GM18507 (cell line): ENCODE measurements around the gene C1orf21.
"Not testable (repeated sequence)": the region's sequence is repeated elsewhere in the genome, so short reads cannot be mapped to it uniquely, and the experiment has no call there.

ENCODE experiments used
- DNase-seq: peaks from one replicate; pipeline ENCODE4 v3.0.0; 2011; ENCODE audit warnings: low read depth; ENCODE audit not compliant: insufficient read length; ENCODE audit errors: extremely low spot score
- FAIRE-seq: peaks from 2 replicates; lab custom pipeline; 2011; peaks lifted over from hg19 to GRCh38; lab: Jason Lieb, UNC

Gene C1orf21

GRCh38 chr1:184386312-184387068 is at the start of gene C1orf21:
Gene C1orf21, plus strand, starts transcription at chr1:184387029. Its CDS starts 90,481 bp downstream, at chr1:184477510.
- FAIRE-seq (no peak), DNase-seq (peak; percentile 15)

- not testable (repeated sequence) for FAIRE-seq, DNase-seq
Observed at GRCh38 chr1:184337865-184338264, 49.0 kb upstream of the C1orf21 start.

DNA sequence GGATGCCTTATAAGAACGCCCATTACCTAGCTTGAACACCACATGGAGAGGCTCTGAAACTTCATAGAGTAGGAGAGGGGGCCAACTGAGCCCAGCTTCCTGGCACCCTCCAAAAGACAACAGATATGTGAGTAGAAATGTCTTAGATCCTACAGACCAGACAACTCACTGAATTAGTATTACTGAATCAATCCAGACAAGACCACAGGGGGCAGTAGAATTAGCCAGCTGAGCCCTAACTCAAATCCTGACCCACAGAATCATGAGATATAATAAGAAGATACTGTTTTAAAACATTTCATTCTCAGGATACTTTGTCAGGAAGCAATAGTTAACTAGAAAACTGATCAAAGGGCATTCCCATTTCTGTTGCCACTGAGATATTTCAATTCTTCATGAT is 45.8 kb upstream of the C1orf21 start:
- no peak for DNase-seq
- FAIRE-seq, result no peak

GRCh38 chr1:184350573-184350972 is 36.3 kb upstream of the C1orf21 start:
- DNase-seq (no peak), FAIRE-seq (no peak)

GRCh38 chr1:184351416-184351975 is 35.3 kb upstream of the C1orf21 start:
- FAIRE-seq (no peak), DNase-seq (no peak)

- DNase-seq (no peak), FAIRE-seq (no peak)
Observed at GRCh38 chr1:184352776-184353175, 34.1 kb upstream of the C1orf21 start.

- no peak for FAIRE-seq
Observed at GRCh38 chr1:184354719-184355118, 32.1 kb upstream of the C1orf21 start.

GRCh38 chr1:184356891-184357290 is 29.9 kb upstream of the C1orf21 start:
- no peak for DNase-seq
- FAIRE-seq, result no peak

More at GRCh38 chr1:184354719-184355118, 32.1 kb upstream of the C1orf21 start:
- DNase-seq, result no peak

- FAIRE-seq (no peak), DNase-seq (no peak)
Observed at GRCh38 chr1:184358256-184358655, 28.6 kb upstream of the C1orf21 start.

- DNase-seq (no peak), FAIRE-seq (no peak)
Observed at GRCh38 chr1:184359909-184360308, 26.9 kb upstream of the C1orf21 start.

DNA sequence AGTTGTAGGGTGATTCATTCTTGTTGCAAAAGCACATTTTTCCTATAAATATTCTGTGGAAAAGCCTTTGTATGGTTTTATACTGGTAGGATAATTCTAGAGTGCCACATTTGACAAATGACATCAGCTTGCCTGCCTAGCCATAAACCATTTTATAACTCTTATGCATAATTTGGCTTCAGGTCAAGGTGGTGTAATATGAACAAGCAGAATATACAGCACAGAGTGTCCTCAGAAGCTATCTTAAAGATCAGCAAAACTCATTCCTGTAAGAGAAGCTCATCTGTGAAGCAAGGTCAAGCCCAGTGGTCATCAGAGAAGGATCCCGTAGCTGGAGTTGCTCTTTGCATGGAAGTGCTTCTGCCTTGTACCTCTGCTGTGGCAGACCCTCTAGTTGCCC is 24.0 kb upstream of the C1orf21 start:
- no peak for DNase-seq
- FAIRE-seq, result no peak

- DNase-seq, result no peak
- FAIRE-seq, result no peak
Observed at GRCh38 chr1:184365699-184366098, 21.1 kb upstream of the C1orf21 start.

DNA sequence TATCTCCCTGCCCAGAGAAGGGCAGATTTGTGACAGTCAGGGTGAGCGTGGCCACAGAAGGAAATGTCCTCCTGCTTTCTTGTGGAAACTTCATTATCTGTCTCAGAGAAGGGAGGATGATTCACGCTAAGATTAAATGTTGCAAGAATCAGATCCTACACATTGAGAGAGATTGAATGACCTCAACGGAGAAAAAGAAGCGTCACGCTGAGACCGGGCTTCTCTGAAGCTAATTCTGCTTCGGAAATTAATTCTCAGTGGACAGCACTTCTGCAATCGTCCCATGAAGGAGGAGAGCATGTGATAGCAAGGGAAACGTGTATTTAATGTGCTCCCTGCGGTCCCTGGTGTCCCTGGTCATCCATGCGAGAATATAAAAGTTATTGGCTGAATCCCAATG is 19.8 kb upstream of the C1orf21 start:
- DNase-seq (no peak), FAIRE-seq (no peak)

- no peak for FAIRE-seq
- no peak for DNase-seq
Observed at GRCh38 chr1:184367427-184368038, 19.3 kb upstream of the C1orf21 start.

DNA sequence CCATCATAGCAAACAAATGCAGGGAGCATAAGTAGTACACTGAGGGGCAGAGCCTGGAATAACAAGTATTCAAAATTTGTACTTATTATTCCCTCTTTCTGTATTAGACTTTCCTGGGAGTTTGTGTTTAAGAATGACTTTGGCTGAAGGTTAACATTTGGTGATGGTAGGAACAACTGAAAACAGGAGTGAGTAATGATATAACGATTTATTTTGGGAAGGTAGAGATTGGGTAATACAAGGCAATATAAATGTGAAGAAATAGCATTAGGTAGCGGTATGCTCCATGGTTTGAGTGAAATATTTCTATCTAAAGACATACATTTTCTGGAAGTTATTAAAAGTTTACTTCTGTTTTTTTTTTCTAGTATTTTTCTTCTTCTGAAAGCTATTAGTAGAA is 18.5 kb upstream of the C1orf21 start:
- no peak for FAIRE-seq
- no peak for DNase-seq

GRCh38 chr1:184370850-184371249 is 16.0 kb upstream of the C1orf21 start:
- no peak for DNase-seq
- FAIRE-seq, result no peak

GRCh38 chr1:184373155-184373554 is 13.7 kb upstream of the C1orf21 start:
- no peak for FAIRE-seq
- DNase-seq, result no peak

DNA sequence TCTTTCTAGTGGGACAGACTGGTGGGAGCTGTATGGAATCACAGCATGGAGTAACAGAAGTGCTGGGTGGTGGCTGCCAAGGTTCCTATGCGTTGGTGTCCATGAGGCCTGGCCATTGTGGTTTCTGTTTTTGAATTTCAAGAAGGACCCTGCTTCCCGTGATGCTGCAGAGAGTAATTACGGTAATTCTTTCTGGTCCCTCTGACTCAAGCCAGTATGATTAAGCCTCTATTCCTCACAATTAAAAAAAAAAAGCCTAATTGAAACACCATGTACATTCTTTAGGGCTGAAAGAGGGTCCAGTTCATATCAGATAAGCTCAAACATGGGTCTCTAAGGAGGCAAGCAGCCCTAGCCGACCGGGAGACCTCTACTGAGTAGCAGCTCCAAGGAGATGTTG is 10.5 kb upstream of the C1orf21 start:
- no peak for DNase-seq
- FAIRE-seq, result no peak

DNA sequence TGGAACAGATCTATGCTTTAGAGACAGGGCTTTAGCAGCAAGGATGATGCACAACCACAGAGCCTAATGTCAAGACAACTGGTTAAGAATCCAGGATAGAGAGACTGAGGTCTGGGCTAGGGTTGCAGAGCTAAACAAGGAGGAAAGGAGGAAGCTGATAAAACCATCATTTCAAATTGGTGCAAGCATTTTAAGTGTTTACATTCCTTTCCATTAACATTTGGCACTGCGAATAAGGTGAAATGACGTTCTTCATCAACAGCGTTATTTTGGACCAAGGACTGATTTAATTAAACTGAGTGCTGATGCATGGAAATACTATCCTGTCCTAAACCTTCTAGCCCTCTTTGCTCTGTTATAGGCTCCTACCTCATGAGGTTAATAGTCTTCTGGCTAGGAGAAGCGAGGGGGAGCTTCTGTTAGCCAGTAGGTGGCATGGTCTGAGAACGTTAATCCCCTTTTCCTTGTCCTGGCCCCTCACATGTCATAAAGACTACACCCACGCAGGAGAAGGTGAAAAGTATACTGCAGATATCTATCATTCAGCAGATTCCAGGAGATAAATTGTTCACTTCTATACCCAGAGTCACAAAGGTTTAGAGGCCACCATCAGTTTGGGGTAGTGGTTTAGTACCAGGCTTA is 7.6 kb upstream of the C1orf21 start:
- FAIRE-seq (no peak), DNase-seq (no peak)

- no peak for DNase-seq
- FAIRE-seq, result no peak
Observed at GRCh38 chr1:184380468-184380867, 6.4 kb upstream of the C1orf21 start.
